WTC11 (cell line): ENCODE data around the gene TNFRSF13B. TPM values are rescaled to one million over a fixed set of nuclear protein-coding genes. Genes with fewer than 3 reads are reported as not detected.

Source experiments
- ATAC-seq: fragments of 200-7000 bp; cut with Tn5 transposase; 2 replicates; pipeline ENCODE4 v1.10.0; 2021; ENCODE audit warnings: mild to moderate bottlenecking, moderate library complexity
- CTCF ChIA-PET: fragments of 300-600 bp; sonication (Branson Sonifier 250); formaldehyde crosslinking; loops from one replicate; lab custom pipeline; 2021; ENCODE audit warnings: antibody characterized with exemption; lab: Charles Lee
- POLR2A ChIA-PET: fragments of 350-600 bp; sonication (Branson Sonifier 250); formaldehyde crosslinking; loops from one replicate; lab custom pipeline; 2021; ENCODE audit warnings: antibody characterized with exemption; lab: Charles Lee
- DNase-seq: peaks from one replicate; pipeline ENCODE4 v3.0.0; 2021; ENCODE audit warnings: low spot score
- H3K27ac Mint-ChIP-seq: 2 replicates; pipeline ENCODE4 v1.8.0; 2021; ENCODE audit warnings: mixed read lengths
- H3K27me3 Mint-ChIP-seq: 2 replicates; pipeline ENCODE4 v1.8.0; 2021; ENCODE audit warnings: low read depth, mild to moderate bottlenecking, moderate library complexity, mixed read lengths
- H3K36me3 Mint-ChIP-seq: 2 replicates; pipeline ENCODE4 v1.8.0; 2021; ENCODE audit warnings: mixed read lengths
- H3K4me1 Mint-ChIP-seq: 2 replicates; pipeline ENCODE4 v1.8.0; 2022; ENCODE audit warnings: mixed read lengths
- H3K4me3 Mint-ChIP-seq: 2 replicates; pipeline ENCODE4 v1.8.0; 2021; ENCODE audit warnings: mild to moderate bottlenecking, moderate library complexity, mixed read lengths
- H3K9me3 Mint-ChIP-seq: 2 replicates; pipeline ENCODE4 v1.8.0; 2021; ENCODE audit warnings: mixed read lengths
- CBFB ChIP-seq: sonication (generic); formaldehyde crosslinking; IDR thresholded peaks from 2 replicates; pipeline ENCODE4 v1.8.1; 2022; ENCODE audit warnings: mild to moderate bottlenecking, low read depth, missing genetic modification reagents
- CREB1 ChIP-seq: sonication (generic); formaldehyde crosslinking; IDR thresholded peaks from 2 replicates; pipeline ENCODE4 v1.8.0; 2023; ENCODE audit warnings: mild to moderate bottlenecking, missing genetic modification reagents
- E2F5 ChIP-seq: sonication (generic); formaldehyde crosslinking; IDR thresholded peaks from 2 replicates; pipeline ENCODE4 v1.8.1; 2022; ENCODE audit warnings: mild to moderate bottlenecking, moderate library complexity, missing genetic modification reagents
- FOXP1 ChIP-seq: sonication (generic); formaldehyde crosslinking; IDR thresholded peaks from 2 replicates; pipeline ENCODE4 v1.8.0; 2022; ENCODE audit warnings: missing genetic modification reagents, mild to moderate bottlenecking, moderate library complexity, borderline replicate concordance
- FOXP4 ChIP-seq: sonication (generic); formaldehyde crosslinking; IDR thresholded peaks from 2 replicates; pipeline ENCODE4 v1.8.0; 2022; ENCODE audit warnings: mild to moderate bottlenecking, missing genetic modification reagents
- HMGA2 ChIP-seq: fragments of 250-450 bp; sonication (Bioruptor Pico); IDR thresholded peaks from 2 replicates; pipeline ENCODE4 v1.4.0; 2021; ENCODE audit warnings: mild to moderate bottlenecking, moderate library complexity
- HMGXB4 ChIP-seq: sonication (generic); formaldehyde crosslinking; IDR thresholded peaks from 2 replicates; pipeline ENCODE4 v1.8.1; 2023; ENCODE audit warnings: mild to moderate bottlenecking, moderate library complexity, missing genetic modification reagents
- MAX ChIP-seq: sonication (generic); formaldehyde crosslinking; IDR thresholded peaks from 2 replicates; pipeline ENCODE4 v1.8.0; 2022; ENCODE audit warnings: mild to moderate bottlenecking, missing genetic modification reagents
- MXD4 ChIP-seq: fragments of 250-450 bp; sonication (Bioruptor Pico); IDR thresholded peaks from 2 replicates; pipeline ENCODE4 v1.8.0; 2021; ENCODE audit warnings: mild to moderate bottlenecking, moderate library complexity, borderline replicate concordance
- NR3C1 ChIP-seq: sonication (generic); formaldehyde crosslinking; conservative IDR thresholded peaks from 2 replicates; pipeline ENCODE4 v1.8.1; 2023; ENCODE audit warnings: low read depth, mild to moderate bottlenecking, missing genetic modification reagents
- RORB ChIP-seq: fragments of 250-450 bp; sonication (Bioruptor Pico); IDR thresholded peaks from 2 replicates; pipeline ENCODE4 v1.9.0; 2021; ENCODE audit warnings: mild to moderate bottlenecking
- SMAD3 ChIP-seq: sonication (generic); formaldehyde crosslinking; IDR thresholded peaks from 2 replicates; pipeline ENCODE4 v1.8.0; 2022; ENCODE audit warnings: missing genetic modification reagents, mild to moderate bottlenecking, borderline replicate concordance
- SMAD4 ChIP-seq: sonication (generic); formaldehyde crosslinking; IDR thresholded peaks from 2 replicates; pipeline ENCODE4 v1.8.0; 2022; ENCODE audit warnings: mild to moderate bottlenecking, missing genetic modification reagents
- STAT6 ChIP-seq: sonication (generic); formaldehyde crosslinking; conservative IDR thresholded peaks from 2 replicates; pipeline ENCODE4 v1.8.1; 2023; ENCODE audit warnings: mild to moderate bottlenecking, low read depth, missing genetic modification reagents, moderate library complexity
- ZNF396 ChIP-seq: fragments of 250-450 bp; sonication (Bioruptor Pico); IDR thresholded peaks from 2 replicates; pipeline ENCODE4 v1.8.0; 2021; ENCODE audit warnings: mild to moderate bottlenecking, moderate library complexity, borderline replicate concordance
- total RNA-seq: library from RNA; stranded (reverse); gene quantifications from 3 replicates; pipeline ENCODE4 v1.2.3, GENCODE V29; 2021
- TF ChIP-seq, protein P1 (sequence below): sonication (generic); formaldehyde crosslinking; IDR thresholded peaks from 2 replicates; pipeline ENCODE4 v1.8.1; 2022; ENCODE audit warnings: low read depth, mild to moderate bottlenecking, moderate library complexity, missing genetic modification reagents, borderline replicate concordance
- TF ChIP-seq, protein P2 (sequence below): sonication (generic); formaldehyde crosslinking; IDR thresholded peaks from 2 replicates; pipeline ENCODE4 v1.8.1; 2022; ENCODE audit warnings: mild to moderate bottlenecking, missing genetic modification reagents, moderate library complexity, borderline replicate concordance
- TF ChIP-seq, protein P3 (sequence below): sonication (generic); formaldehyde crosslinking; IDR thresholded peaks from 2 replicates; pipeline ENCODE4 v1.8.1; 2022; ENCODE audit warnings: low read depth, missing genetic modification reagents, borderline replicate concordance
- TF ChIP-seq, protein P4 (sequence below): fragments of 250-450 bp; sonication (Bioruptor Pico); IDR thresholded peaks from 2 replicates; pipeline ENCODE4 v1.9.0; 2021; ENCODE audit warnings: mild to moderate bottlenecking

Gene TNFRSF13B
- total RNA-seq, 1 experiment from 2014 or later: not detected

GRCh38 chr17:16935241-16935663 lies 36.7 kb downstream of the TNFRSF13B start:
- TF ChIP-seq NR3C1 (CRISPR knock-in tag): no peak
- TF ChIP-seq, protein P1, sequence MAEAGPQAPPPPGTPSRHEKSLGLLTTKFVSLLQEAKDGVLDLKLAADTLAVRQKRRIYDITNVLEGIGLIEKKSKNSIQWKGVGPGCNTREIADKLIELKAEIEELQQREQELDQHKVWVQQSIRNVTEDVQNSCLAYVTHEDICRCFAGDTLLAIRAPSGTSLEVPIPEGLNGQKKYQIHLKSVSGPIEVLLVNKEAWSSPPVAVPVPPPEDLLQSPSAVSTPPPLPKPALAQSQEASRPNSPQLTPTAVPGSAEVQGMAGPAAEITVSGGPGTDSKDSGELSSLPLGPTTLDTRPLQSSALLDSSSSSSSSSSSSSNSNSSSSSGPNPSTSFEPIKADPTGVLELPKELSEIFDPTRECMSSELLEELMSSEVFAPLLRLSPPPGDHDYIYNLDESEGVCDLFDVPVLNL (CRISPR knock-in tag): no peak
- TF ChIP-seq SMAD3 (CRISPR knock-in tag): no peak
- TF ChIP-seq HMGXB4 (CRISPR knock-in tag): no peak
- TF ChIP-seq, protein P2, sequence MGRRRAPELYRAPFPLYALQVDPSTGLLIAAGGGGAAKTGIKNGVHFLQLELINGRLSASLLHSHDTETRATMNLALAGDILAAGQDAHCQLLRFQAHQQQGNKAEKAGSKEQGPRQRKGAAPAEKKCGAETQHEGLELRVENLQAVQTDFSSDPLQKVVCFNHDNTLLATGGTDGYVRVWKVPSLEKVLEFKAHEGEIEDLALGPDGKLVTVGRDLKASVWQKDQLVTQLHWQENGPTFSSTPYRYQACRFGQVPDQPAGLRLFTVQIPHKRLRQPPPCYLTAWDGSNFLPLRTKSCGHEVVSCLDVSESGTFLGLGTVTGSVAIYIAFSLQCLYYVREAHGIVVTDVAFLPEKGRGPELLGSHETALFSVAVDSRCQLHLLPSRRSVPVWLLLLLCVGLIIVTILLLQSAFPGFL (CRISPR knock-in tag): no peak
- TF ChIP-seq MXD4 (CRISPR knock-in tag): no peak
- no peak for TF ChIP-seq ZNF396 (CRISPR knock-in tag)
- TF ChIP-seq SMAD4 (CRISPR knock-in tag): no peak
- no peak for TF ChIP-seq HMGA2 (CRISPR knock-in tag)
- TF ChIP-seq FOXP4 (CRISPR knock-in tag): no peak
- TF ChIP-seq MAX (CRISPR knock-in tag): no peak
- TF ChIP-seq, protein P3, sequence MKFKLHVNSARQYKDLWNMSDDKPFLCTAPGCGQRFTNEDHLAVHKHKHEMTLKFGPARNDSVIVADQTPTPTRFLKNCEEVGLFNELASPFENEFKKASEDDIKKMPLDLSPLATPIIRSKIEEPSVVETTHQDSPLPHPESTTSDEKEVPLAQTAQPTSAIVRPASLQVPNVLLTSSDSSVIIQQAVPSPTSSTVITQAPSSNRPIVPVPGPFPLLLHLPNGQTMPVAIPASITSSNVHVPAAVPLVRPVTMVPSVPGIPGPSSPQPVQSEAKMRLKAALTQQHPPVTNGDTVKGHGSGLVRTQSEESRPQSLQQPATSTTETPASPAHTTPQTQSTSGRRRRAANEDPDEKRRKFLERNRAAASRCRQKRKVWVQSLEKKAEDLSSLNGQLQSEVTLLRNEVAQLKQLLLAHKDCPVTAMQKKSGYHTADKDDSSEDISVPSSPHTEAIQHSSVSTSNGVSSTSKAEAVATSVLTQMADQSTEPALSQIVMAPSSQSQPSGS (CRISPR knock-in tag): no peak
- no peak for TF ChIP-seq FOXP1 (CRISPR knock-in tag)
- Mint-ChIP-seq H3K27me3 (no peaks in the 10 kb centered on the region), H3K9me3 (no peaks in the 10 kb centered on the region), H3K27ac (no peak overlapping the region), H3K4me1 (peaks cover 23% of the 10 kb centered on the region), H3K36me3 (no peaks in the 10 kb centered on the region), H3K4me3 (no peak overlapping the region)
- ATAC-seq (no peak), DNase-seq (no peak)
- ChIA-PET CTCF (interaction anchor here (0.6 to 1.6 kb wide), 2 partner anchors 32 to 56 kb away, joined by 3 to 5 read pairs; no protein-coding TSS in a partner anchor), POLR2A (no interaction called here)

DNA sequence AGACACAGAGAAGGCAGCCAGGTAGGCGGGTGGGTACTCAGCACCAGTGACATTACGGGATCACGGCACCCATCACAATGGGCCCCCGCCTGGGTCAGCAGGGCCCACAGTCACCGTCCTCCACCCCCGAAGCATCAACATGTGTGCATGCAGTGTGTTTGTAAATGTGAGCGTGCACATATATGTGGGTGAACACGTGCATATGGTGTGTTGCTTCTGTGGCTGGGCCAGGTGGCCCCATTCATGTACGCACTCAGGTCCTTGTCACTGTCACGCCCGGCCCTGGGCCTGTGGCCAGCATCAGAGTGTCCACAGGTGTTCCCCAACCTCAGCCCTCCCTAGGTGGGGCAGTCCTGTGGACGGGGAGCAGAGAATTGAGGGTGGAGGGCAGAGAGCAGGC lies 37.1 kb downstream of the TNFRSF13B start:
- H3K27ac Mint-ChIP-seq: no peak overlapping the region
- DNase-seq (peak; percentile 5), ATAC-seq (no peak)
- H3K9me3 Mint-ChIP-seq: no peaks in the 10 kb centered on the region
- H3K36me3 Mint-ChIP-seq: no peaks in the 10 kb centered on the region
- H3K27me3 Mint-ChIP-seq: no peaks in the 10 kb centered on the region
- no peak overlapping the region for H3K4me3 Mint-ChIP-seq
- ChIA-PET CTCF (interaction anchor here (1.6 kb wide), 1 partner anchor 57 kb away, joined by 5 read pairs; no protein-coding TSS in a partner anchor), POLR2A (no interaction called here)
- H3K4me1 Mint-ChIP-seq: peaks cover 19% of the 10 kb centered on the region
- TF ChIP-seq RORB (CRISPR knock-in tag) (no peak), STAT6 (no peak), CBFB (no peak), E2F5 (CRISPR knock-in tag) (no peak), MAX (CRISPR knock-in tag) (no peak), CREB1 (no peak)
- TF ChIP-seq, protein P4, sequence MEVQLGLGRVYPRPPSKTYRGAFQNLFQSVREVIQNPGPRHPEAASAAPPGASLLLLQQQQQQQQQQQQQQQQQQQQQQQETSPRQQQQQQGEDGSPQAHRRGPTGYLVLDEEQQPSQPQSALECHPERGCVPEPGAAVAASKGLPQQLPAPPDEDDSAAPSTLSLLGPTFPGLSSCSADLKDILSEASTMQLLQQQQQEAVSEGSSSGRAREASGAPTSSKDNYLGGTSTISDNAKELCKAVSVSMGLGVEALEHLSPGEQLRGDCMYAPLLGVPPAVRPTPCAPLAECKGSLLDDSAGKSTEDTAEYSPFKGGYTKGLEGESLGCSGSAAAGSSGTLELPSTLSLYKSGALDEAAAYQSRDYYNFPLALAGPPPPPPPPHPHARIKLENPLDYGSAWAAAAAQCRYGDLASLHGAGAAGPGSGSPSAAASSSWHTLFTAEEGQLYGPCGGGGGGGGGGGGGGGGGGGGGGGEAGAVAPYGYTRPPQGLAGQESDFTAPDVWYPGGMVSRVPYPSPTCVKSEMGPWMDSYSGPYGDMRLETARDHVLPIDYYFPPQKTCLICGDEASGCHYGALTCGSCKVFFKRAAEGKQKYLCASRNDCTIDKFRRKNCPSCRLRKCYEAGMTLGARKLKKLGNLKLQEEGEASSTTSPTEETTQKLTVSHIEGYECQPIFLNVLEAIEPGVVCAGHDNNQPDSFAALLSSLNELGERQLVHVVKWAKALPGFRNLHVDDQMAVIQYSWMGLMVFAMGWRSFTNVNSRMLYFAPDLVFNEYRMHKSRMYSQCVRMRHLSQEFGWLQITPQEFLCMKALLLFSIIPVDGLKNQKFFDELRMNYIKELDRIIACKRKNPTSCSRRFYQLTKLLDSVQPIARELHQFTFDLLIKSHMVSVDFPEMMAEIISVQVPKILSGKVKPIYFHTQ (CRISPR knock-in tag): no peak
